ENCODE results near the gene HNRNPCL4. TPM values are rescaled to one million over a fixed set of nuclear protein-coding genes. Genes with fewer than 3 reads are reported as not detected.
"Not testable (repeated sequence)": the region's sequence is repeated elsewhere in the genome, so short reads cannot be mapped to it uniquely, and the experiment has no call there.

Gene HNRNPCL4
- not detected in 3 replicates for total RNA-seq
- long read RNA-seq, result 0 reads

DNA sequence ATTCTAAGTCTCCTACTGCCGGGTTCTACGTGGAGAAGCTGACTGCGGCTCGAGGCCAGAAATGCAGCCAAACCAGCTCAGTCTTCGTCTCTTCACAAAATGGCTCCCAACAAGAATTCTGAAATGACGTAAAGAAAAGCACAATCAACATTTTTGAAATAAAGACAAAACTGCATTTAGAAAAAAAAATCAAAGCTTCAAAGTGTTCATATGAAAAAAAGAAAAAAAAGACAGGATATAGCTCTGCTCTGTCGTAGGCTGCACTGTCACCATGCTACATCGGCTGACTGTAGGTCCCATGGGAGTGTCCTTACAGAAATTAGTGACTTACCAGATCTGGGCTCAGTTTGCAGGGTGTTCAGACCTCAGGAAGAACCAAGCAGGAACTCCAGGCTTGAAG lies at the start of gene HNRNPCL4:
TSS of gene HNRNPCL4 (minus strand) at position 101 of the 400 bp plus-strand sequence. CDS start 164 bp downstream, outside the sequence.
- not testable (repeated sequence) for H3K4me1 Mint-ChIP-seq (ENCODE audit: low read depth); DNase-seq (ENCODE audit: low spot score); H3K36me3 Mint-ChIP-seq (ENCODE audit: low read depth); H3K27me3 Mint-ChIP-seq (ENCODE audit: low read depth); H3K9me3 Mint-ChIP-seq (ENCODE audit: low read depth); H3K4me3 Mint-ChIP-seq (ENCODE audit: unreplicated experiment); H3K27ac Mint-ChIP-seq (ENCODE audit: unreplicated experiment)

DNA sequence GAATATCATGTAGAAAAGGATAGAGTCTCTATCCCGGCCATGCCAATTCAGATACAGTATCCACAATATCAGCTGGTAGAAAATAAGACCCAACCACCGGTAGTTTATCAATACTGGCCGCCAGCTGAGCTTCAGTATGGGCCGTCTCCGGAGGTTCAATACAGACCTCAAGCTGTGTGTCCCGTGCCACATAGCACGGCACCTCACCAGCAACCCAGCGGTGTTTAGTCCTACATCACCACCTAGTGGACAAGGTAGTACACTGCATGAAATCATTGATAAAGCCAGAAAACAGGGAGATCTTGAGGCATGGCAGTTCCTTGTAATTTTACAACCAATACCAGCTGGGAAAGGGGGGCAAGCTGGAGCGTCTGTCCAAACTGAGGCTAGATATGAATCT lies 43.3 kb upstream of the HNRNPCL4 start:
- H3K4me3 Mint-ChIP-seq (ENCODE audit: unreplicated experiment); H3K9me3 Mint-ChIP-seq (ENCODE audit: low read depth); H3K4me1 Mint-ChIP-seq (ENCODE audit: low read depth); H3K27ac Mint-ChIP-seq (ENCODE audit: unreplicated experiment); H3K27me3 Mint-ChIP-seq (ENCODE audit: low read depth); H3K36me3 Mint-ChIP-seq (ENCODE audit: low read depth); DNase-seq (ENCODE audit: low spot score): not testable (repeated sequence)

DNA sequence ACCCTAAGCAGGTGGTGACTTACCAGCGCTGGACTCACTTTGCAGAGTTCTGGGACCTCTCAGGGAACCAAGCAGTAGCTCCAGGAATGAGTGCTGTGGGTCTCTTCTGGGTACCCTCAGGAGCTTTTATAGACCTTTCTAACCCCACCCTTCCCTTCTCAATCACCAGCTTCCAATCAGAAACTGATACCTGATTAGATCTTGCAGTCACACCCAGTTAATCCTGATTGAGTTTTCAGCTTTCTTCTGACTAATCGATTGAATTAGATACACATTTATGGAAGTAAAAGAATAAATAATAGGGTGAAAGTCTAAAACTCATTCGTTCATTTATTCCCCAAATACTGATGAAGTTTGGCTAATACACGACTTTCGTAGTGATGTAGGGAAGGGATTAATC lies 35.9 kb upstream of the HNRNPCL4 start, which contains the start of gene PRAMEF13:
TSS of gene PRAMEF13 (minus strand) at position 101 of the 400 bp plus-strand sequence. CDS start 1,820 bp downstream, outside the sequence.
- H3K27me3 Mint-ChIP-seq (ENCODE audit: low read depth); H3K4me1 Mint-ChIP-seq (ENCODE audit: low read depth); DNase-seq (ENCODE audit: low spot score); H3K9me3 Mint-ChIP-seq (ENCODE audit: low read depth); H3K4me3 Mint-ChIP-seq (ENCODE audit: unreplicated experiment); H3K27ac Mint-ChIP-seq (ENCODE audit: unreplicated experiment); H3K36me3 Mint-ChIP-seq (ENCODE audit: low read depth): not testable (repeated sequence)

DNA sequence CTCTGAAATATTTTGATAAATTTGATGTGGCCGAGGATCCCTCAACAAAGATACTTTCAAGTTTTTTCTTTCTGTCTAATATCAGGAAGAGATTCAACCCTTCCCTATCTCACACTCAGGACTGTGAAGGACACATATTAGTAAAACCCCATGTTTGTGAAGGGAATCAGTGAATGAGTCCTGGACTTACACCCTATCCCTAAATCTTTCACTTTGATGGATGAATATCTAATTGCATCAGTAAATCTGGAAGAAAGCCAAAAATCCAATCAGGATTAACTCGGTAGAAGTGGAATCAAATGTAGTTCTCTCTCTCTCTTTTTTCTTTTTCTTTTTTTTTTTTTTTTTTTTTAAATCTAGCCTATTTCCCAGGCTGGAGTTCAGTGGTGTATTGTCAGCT lies 6.1 kb upstream of the HNRNPCL4 start, which contains the start of gene PRAMEF9:
TSS of gene PRAMEF9 (plus strand) at position 301 of the 400 bp plus-strand sequence. CDS start 3,433 bp downstream, outside the sequence.
- not testable (repeated sequence) for H3K4me3 Mint-ChIP-seq (ENCODE audit: unreplicated experiment); DNase-seq (ENCODE audit: low spot score); H3K36me3 Mint-ChIP-seq (ENCODE audit: low read depth); H3K4me1 Mint-ChIP-seq (ENCODE audit: low read depth); H3K27me3 Mint-ChIP-seq (ENCODE audit: low read depth); H3K27ac Mint-ChIP-seq (ENCODE audit: unreplicated experiment); H3K9me3 Mint-ChIP-seq (ENCODE audit: low read depth)

DNA sequence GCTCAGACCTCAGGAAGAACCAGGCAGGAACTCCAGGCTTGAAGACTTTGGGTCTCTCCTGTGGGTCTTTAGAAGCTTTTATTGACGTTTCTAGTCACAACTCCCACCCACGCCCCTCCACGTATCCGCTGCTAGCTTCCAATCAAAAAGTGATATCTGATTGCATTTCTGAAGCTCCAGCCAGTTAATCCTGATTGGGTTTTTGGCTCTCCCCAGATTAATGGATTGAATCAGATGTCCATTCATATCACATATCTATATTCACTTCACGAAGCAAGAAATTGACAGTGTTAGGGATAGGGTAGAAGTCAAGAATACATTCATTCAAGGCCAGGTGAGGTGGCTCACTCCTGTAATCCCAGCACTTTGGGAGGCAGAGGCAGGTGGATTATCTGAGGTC lies 9.5 kb downstream of the HNRNPCL4 start, which contains the start of gene PRAMEF26:
TSS of gene PRAMEF26 (minus strand) at position 101 of the 400 bp plus-strand sequence. CDS start 2,914 bp downstream, outside the sequence.
- H3K36me3 Mint-ChIP-seq (ENCODE audit: low read depth); H3K27me3 Mint-ChIP-seq (ENCODE audit: low read depth); DNase-seq (ENCODE audit: low spot score); H3K9me3 Mint-ChIP-seq (ENCODE audit: low read depth); H3K27ac Mint-ChIP-seq (ENCODE audit: unreplicated experiment); H3K4me1 Mint-ChIP-seq (ENCODE audit: low read depth); H3K4me3 Mint-ChIP-seq (ENCODE audit: unreplicated experiment): not testable (repeated sequence)

DNA sequence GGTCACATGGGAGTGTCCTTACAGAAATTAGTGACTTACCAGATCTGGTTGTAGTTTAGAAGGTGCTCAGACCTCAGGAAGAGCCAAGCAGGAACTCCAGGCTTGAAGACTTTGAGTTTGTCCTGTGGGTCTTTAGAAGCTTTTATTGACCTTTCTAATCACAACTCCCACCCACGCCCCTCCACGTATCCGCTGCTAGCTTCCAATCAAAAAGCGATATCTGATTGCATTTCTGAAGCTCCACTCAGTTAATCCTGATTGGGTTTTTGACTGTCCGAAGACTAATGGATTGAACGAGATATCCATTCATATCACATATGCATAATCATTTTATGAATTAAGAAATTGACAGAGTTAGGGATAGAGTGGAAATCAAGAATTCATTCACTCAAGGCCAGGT lies 48.7 kb downstream of the HNRNPCL4 start, which contains the start of gene HNRNPCL2:
TSS of gene HNRNPCL2 (minus strand) at position 101 of the 400 bp plus-strand sequence. CDS start 454 bp downstream, outside the sequence.
- peaks cover 32% of the 10 kb centered on the region for H3K9me3 Mint-ChIP-seq (ENCODE audit: low read depth)
- H3K4me1 Mint-ChIP-seq (ENCODE audit: low read depth); DNase-seq (ENCODE audit: low spot score); H3K27me3 Mint-ChIP-seq (ENCODE audit: low read depth); H3K27ac Mint-ChIP-seq (ENCODE audit: unreplicated experiment); H3K4me3 Mint-ChIP-seq (ENCODE audit: unreplicated experiment); H3K36me3 Mint-ChIP-seq (ENCODE audit: low read depth): not testable (repeated sequence)

Other genes with a start within 250 kb of the HNRNPCL4 start
- not detected in 3 replicates for gene PRAMEF7, start 249.0 kb downstream of the HNRNPCL4 start, total RNA-seq
- not detected in 3 replicates for gene PRAMEF6, start 218.1 kb downstream of the HNRNPCL4 start, total RNA-seq
- not detected in 3 replicates for gene PRAMEF27, start 109.1 kb downstream of the HNRNPCL4 start, total RNA-seq
- not detected in 3 replicates for gene HNRNPCL3, start 104.9 kb downstream of the HNRNPCL4 start, total RNA-seq
- gene PRAMEF25, start 94.9 kb downstream of the HNRNPCL4 start, total RNA-seq, result not detected in 3 replicates
- not detected in 3 replicates for gene HNRNPCL2, start 48.8 kb downstream of the HNRNPCL4 start, total RNA-seq
- not detected in 3 replicates for gene PRAMEF26, start 9.6 kb downstream of the HNRNPCL4 start, total RNA-seq
- gene PRAMEF9, start 6.2 kb upstream of the HNRNPCL4 start, total RNA-seq, result not detected in 3 replicates
- gene PRAMEF13, start 35.8 kb upstream of the HNRNPCL4 start, total RNA-seq, result not detected in 3 replicates
- not detected in 3 replicates for gene PRAMEF18, start 60.5 kb upstream of the HNRNPCL4 start, total RNA-seq
- gene PRAMEF5, start 88.6 kb upstream of the HNRNPCL4 start, total RNA-seq, result not detected in 3 replicates
- gene PRAMEF8, start 119.5 kb upstream of the HNRNPCL4 start, total RNA-seq, result not detected in 3 replicates
- not detected in 3 replicates for gene PRAMEF33, start 137.9 kb upstream of the HNRNPCL4 start, total RNA-seq
- not detected in 3 replicates for gene PRAMEF15, start 149.9 kb upstream of the HNRNPCL4 start, total RNA-seq
- gene PRAMEF14, start 181.5 kb upstream of the HNRNPCL4 start, total RNA-seq, result not detected in 3 replicates
- gene PRAMEF19, start 206.3 kb upstream of the HNRNPCL4 start, total RNA-seq, result not detected in 3 replicates
- not detected in 3 replicates for gene PRAMEF17, start 224.0 kb upstream of the HNRNPCL4 start, total RNA-seq
- gene PRAMEF20, start 244.8 kb upstream of the HNRNPCL4 start, total RNA-seq, result not detected in 3 replicates